ENCODE results near the gene TBC1D9B. TPM values are rescaled to one million over a fixed set of nuclear protein-coding genes. Genes with fewer than 3 reads are reported as not detected.

Gene TBC1D9B
- total and polyA plus RNA-seq, 9 of the 15 experiments (the other 6 are each of a cell fraction or from before 2014, with no cell fraction given) = 2.9 to 59.1 (median 33.5) TPM

GRCh38 chr5:179869101-179869500 is 38.6 kb downstream of the TBC1D9B start:
- intact Hi-C loops (cut with micrococcal nuclease) = no loop called here
- 98% methylated on average over 4 of the region's 5 CpGs for WGBS (ENCODE audit: insufficient coverage, low coverage, missing lambda C conversion rate)
- H3K27me3 ChIP-seq (ENCODE audit: control insufficient read depth in 2 of 2, insufficient read depth in 2 of 2, low read length in 2 of 2) = no peaks in the 10 kb centered on the region
- peaks cover 0 to 26% of the 10 kb centered on the region in 2 experiments; a peak in 3 of 5 replicates for H3K4me1 ChIP-seq (replicated peaks in 1 of 2; ENCODE audit: control insufficient read depth in 2 of 2, insufficient read depth in 2 of 2, low read length in 2 of 2)
- H3K9ac ChIP-seq (ENCODE audit: insufficient read depth in 1 of 2, low read depth in 2 of 2, low read length in 2 of 2) = no peak overlapping the region
- ChIA-PET CTCF (ENCODE audit: low intra/inter-chr PET ratio) (no interaction called here), POLR2A (interaction anchor here (0.6 to 2.0 kb wide), 4 partner anchors 13 to 48 kb away, joined by 3 to 9 read pairs (median 4); partner anchors contain the start of gene SQSTM1)
- no peak overlapping the region for H2AFZ ChIP-seq (ENCODE audit: low read depth, low read length)
- no peak for FAIRE-seq
- peaks cover 72% of the 10 kb centered on the region; the same call in 2 of the 3 replicates for H3K36me3 ChIP-seq (ENCODE audit: control insufficient read depth, insufficient read depth, low read length)
- in situ Hi-C loops (cut with MboI) = no loop called here
- H3K79me2 ChIP-seq (ENCODE audit: control insufficient read depth, insufficient read depth, low read length) = no peaks in the 10 kb centered on the region
- no TSS peak for BruUV-seq (replicated peaks)
- no peaks in the 10 kb centered on the region for H3K9me3 ChIP-seq (replicated peaks; ENCODE audit: control insufficient read depth, insufficient read depth, low read depth, low read length)
- no peak for DNase-seq (ENCODE audit: extremely low read depth in 1 of 4, low spot score in 3 of 4)
- H4K20me1 ChIP-seq (replicated peaks; ENCODE audit: control insufficient read depth, insufficient read depth, low read length) = no peaks in the 10 kb centered on the region
- TF ChIP-seq FOS (IDR thresholded peaks at IDR 0.05; ENCODE audit: extremely low read depth, insufficient read length) (no peak), L3MBTL2 (IDR thresholded peaks at IDR 0.05) (no peak), ZNF77 (CRISPR knock-in tag; IDR thresholded peaks at IDR 0.05) (no peak), NFIC (IDR thresholded peaks at IDR 0.05) (no peak), ZNF217 (CRISPR knock-in tag; IDR thresholded peaks at IDR 0.05) (no peak), HCFC1 (IDR thresholded peaks at IDR 0.05; ENCODE audit: low read depth, low read length) (no peak), ID3 (CRISPR knock-in tag; IDR thresholded peaks at IDR 0.05) (no peak), ID3 (tag; IDR thresholded peaks at IDR 0.05) (no peak), SP2 (IDR thresholded peaks at IDR 0.05; ENCODE audit: extremely low read depth, low read depth, low read length, poor library complexity, severe bottlenecking) (no peak)
- TF ChIP-seq, protein P1, sequence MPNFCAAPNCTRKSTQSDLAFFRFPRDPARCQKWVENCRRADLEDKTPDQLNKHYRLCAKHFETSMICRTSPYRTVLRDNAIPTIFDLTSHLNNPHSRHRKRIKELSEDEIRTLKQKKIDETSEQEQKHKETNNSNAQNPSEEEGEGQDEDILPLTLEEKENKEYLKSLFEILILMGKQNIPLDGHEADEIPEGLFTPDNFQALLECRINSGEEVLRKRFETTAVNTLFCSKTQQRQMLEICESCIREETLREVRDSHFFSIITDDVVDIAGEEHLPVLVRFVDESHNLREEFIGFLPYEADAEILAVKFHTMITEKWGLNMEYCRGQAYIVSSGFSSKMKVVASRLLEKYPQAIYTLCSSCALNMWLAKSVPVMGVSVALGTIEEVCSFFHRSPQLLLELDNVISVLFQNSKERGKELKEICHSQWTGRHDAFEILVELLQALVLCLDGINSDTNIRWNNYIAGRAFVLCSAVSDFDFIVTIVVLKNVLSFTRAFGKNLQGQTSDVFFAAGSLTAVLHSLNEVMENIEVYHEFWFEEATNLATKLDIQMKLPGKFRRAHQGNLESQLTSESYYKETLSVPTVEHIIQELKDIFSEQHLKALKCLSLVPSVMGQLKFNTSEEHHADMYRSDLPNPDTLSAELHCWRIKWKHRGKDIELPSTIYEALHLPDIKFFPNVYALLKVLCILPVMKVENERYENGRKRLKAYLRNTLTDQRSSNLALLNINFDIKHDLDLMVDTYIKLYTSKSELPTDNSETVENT (CRISPR knock-in tag; IDR thresholded peaks at IDR 0.05) = no peak
- TF ChIP-seq, protein P2, sequence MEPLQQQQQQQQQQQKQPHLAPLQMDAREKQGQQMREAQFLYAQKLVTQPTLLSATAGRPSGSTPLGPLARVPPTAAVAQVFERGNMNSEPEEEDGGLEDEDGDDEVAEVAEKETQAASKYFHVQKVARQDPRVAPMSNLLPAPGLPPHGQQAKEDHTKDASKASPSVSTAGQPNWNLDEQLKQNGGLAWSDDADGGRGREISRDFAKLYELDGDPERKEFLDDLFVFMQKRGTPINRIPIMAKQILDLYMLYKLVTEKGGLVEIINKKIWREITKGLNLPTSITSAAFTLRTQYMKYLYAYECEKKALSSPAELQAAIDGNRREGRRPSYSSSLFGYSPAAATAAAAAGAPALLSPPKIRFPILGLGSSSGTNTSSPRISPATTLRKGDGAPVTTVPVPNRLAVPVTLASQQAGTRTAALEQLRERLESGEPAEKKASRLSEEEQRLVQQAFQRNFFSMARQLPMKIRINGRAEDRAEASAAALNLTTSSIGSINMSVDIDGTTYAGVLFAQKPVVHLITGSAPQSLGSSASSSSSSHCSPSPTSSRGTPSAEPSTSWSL (CRISPR knock-in tag; IDR thresholded peaks at IDR 0.05; ENCODE audit: borderline replicate concordance) = no peak
- peaks cover 2% of the 10 kb centered on the region for H3K9me1 ChIP-seq (ENCODE audit: control insufficient read depth, insufficient read depth, low read length)
- H3K27ac ChIP-seq (ENCODE audit: extremely low read depth, low read depth, low read length) = no peak overlapping the region
- no peak overlapping the region for H3K4me2 ChIP-seq (ENCODE audit: insufficient read depth, low read length)
- ATAC-seq = no peak
- no peak overlapping the region for H3K4me3 ChIP-seq

Data from K562 (cell line).